COLO829 (cell line): Measurements from ENCODE around the gene AP3B2.
"Not testable (repeated sequence)": the region's sequence is repeated elsewhere in the genome, so short reads cannot be mapped to it uniquely, and the experiment has no call there.

Experiments used
- DNase-seq: peaks from one replicate; pipeline ENCODE4 v3.0.0; 2012; ENCODE audit warnings: low spot score

AP3B2 gene

GRCh38 chr15:82649226-82649999 is 60.3 kb downstream of the AP3B2 start:
- no peak for DNase-seq

GRCh38 chr15:82648257-82649103 is 61.2 kb downstream of the AP3B2 start:
- no peak for DNase-seq

GRCh38 chr15:82647835-82648256 is 61.8 kb downstream of the AP3B2 start:
- no peak for DNase-seq

- peak; percentile 49 for DNase-seq
Measured at GRCh38 chr15:82647045-82647834, 62.4 kb downstream of the AP3B2 start, which contains the start of gene CPEB1. TSS of gene CPEB1 (minus strand) at chr15:82647363. CDS start at chr15:82628459, 18,904 bp downstream.

GRCh38 chr15:82646250-82647044 is 63.2 kb downstream of the AP3B2 start:
- no peak for DNase-seq

GRCh38 chr15:82644967-82645852 is 64.5 kb downstream of the AP3B2 start:
- DNase-seq, result not testable (repeated sequence)

- peak; percentile 62 for DNase-seq
Measured at GRCh38 chr15:82643992-82644391, 65.7 kb downstream of the AP3B2 start.

- no peak for DNase-seq
Measured at GRCh38 chr15:82642656-82643055, 67.0 kb downstream of the AP3B2 start.

GRCh38 chr15:82641129-82641798 is 68.4 kb downstream of the AP3B2 start:
- DNase-seq, result no peak

GRCh38 chr15:82640672-82641071 is 69.0 kb downstream of the AP3B2 start:
- DNase-seq, result no peak

- DNase-seq, result no peak
Measured at GRCh38 chr15:82635798-82636197, 73.9 kb downstream of the AP3B2 start.

- no peak for DNase-seq
Measured at GRCh38 chr15:82630033-82630432, 79.6 kb downstream of the AP3B2 start.

- DNase-seq, result no peak
Measured at GRCh38 chr15:82625136-82625535, 84.5 kb downstream of the AP3B2 start.

GRCh38 chr15:82624438-82624837 is 85.2 kb downstream of the AP3B2 start:
- no peak for DNase-seq

- no peak for DNase-seq
Measured at GRCh38 chr15:82624008-82624407, 85.7 kb downstream of the AP3B2 start.

- no peak for DNase-seq
Measured at GRCh38 chr15:82621970-82622369, 87.7 kb downstream of the AP3B2 start.

- DNase-seq, result no peak
Measured at GRCh38 chr15:82613747-82614146, 95.9 kb downstream of the AP3B2 start.

GRCh38 chr15:82611348-82611747 is 98.3 kb downstream of the AP3B2 start:
- DNase-seq, result no peak
